Endodermal cell (in vitro differentiated cells): Measurements from ENCODE around the gene CNIH3. TPM values are rescaled to one million over a fixed set of nuclear protein-coding genes. Genes with fewer than 3 reads are reported as not detected.

Experiments used
- DNase-seq: peaks from one replicate; pipeline ENCODE4 v3.0.0-alpha.2; 2017
- H3K27ac ChIP-seq: 2 replicates; pipeline ENCODE4 v1.5.1; 2013; ENCODE audit warnings: mild to moderate bottlenecking, low read depth, low read length, moderate library complexity
- H3K27me3 ChIP-seq: 2 replicates; pipeline ENCODE4 v1.6.1; 2013; ENCODE audit warnings: mild to moderate bottlenecking, low read length, moderate library complexity; ENCODE audit not compliant: insufficient read depth, control insufficient read depth, poor library complexity, severe bottlenecking
- H3K36me3 ChIP-seq: 2 replicates; pipeline ENCODE4 v1.7.0; 2013; ENCODE audit warnings: mild to moderate bottlenecking, low read length, moderate library complexity; ENCODE audit not compliant: control insufficient read depth, insufficient read depth
- H3K4me1 ChIP-seq: one replicate; pipeline ENCODE4 v1.7.0; 2013; ENCODE audit warnings: low read length; ENCODE audit not compliant: control insufficient read depth, insufficient read depth
- H3K4me3 ChIP-seq: 2 replicates; pipeline ENCODE4 v1.5.1; 2013; ENCODE audit warnings: mild to moderate bottlenecking, low read length, moderate library complexity
- H3K9ac ChIP-seq: 2 replicates; pipeline ENCODE4 v1.6.1; 2013; ENCODE audit warnings: mild to moderate bottlenecking, low read length, moderate library complexity; ENCODE audit not compliant: poor library complexity, severe bottlenecking; ENCODE audit errors: extremely low read depth
- H3K9me3 ChIP-seq: 2 replicates; pipeline ENCODE4 v1.6.1; 2013; ENCODE audit warnings: mild to moderate bottlenecking, low read length, moderate library complexity; ENCODE audit not compliant: control insufficient read depth
- H3K27ac Mint-ChIP-seq: 2 replicates; pipeline ENCODE4 v1.8.0; 2020; ENCODE audit warnings: mixed read lengths
- H3K27me3 Mint-ChIP-seq: 2 replicates; pipeline ENCODE4 v1.8.0; 2021; ENCODE audit warnings: mild to moderate bottlenecking, mixed read lengths; ENCODE audit not compliant: insufficient read depth
- H3K36me3 Mint-ChIP-seq: 2 replicates; pipeline ENCODE4 v1.8.0; 2020; ENCODE audit warnings: low read depth, mixed read lengths
- H3K4me1 Mint-ChIP-seq: 2 replicates; pipeline ENCODE4 v1.8.0; 2020; ENCODE audit warnings: mixed read lengths
- H3K4me3 Mint-ChIP-seq: 2 replicates; pipeline ENCODE4 v1.8.0; 2020; ENCODE audit warnings: mild to moderate bottlenecking, moderate library complexity, mixed read lengths
- H3K9me3 Mint-ChIP-seq: 2 replicates; pipeline ENCODE4 v1.8.0; 2020; ENCODE audit warnings: mild to moderate bottlenecking, mixed read lengths
- WGBS, 2 experiments: methylation state at CpG; one replicate each; pipeline versions ENCODE4 v1.1.5 to v1.1.7; 2013; ENCODE audit warnings: missing lambda C conversion rate in 2 of 2, mixed read lengths in 1 of 2; ENCODE audit not compliant: insufficient coverage in 1 of 2, insufficient read length in 1 of 2; 5-methylcytosine and 5-hydroxymethylcytosine counted together
- total RNA-seq, 2 donors: library from RNA; stranded (reverse); fragmentation: NEBNext Ultra II Directional in 1 of 2; extraction: Animal tissue kit (Norgen Biotek cat#: 25700) in 1 of 2; gene quantifications; 2 replicates in 1 of 2; 3 replicates in 1 of 2; pipeline ENCODE4 v1.2.1, GENCODE V29; 2021
- TF ChIP-seq, protein P1 (sequence below): fragments of 200-600 bp; sonication (generic); conservative IDR thresholded peaks from 2 replicates; pipeline ENCODE4 v1.5.0; 2021; ENCODE audit warnings: antibody characterized with exemption, mild to moderate bottlenecking

The CNIH3 gene
- total RNA-seq, 2 donors from 2014 or later = 4.5 to 6.6 TPM

- TF ChIP-seq, protein P1, sequence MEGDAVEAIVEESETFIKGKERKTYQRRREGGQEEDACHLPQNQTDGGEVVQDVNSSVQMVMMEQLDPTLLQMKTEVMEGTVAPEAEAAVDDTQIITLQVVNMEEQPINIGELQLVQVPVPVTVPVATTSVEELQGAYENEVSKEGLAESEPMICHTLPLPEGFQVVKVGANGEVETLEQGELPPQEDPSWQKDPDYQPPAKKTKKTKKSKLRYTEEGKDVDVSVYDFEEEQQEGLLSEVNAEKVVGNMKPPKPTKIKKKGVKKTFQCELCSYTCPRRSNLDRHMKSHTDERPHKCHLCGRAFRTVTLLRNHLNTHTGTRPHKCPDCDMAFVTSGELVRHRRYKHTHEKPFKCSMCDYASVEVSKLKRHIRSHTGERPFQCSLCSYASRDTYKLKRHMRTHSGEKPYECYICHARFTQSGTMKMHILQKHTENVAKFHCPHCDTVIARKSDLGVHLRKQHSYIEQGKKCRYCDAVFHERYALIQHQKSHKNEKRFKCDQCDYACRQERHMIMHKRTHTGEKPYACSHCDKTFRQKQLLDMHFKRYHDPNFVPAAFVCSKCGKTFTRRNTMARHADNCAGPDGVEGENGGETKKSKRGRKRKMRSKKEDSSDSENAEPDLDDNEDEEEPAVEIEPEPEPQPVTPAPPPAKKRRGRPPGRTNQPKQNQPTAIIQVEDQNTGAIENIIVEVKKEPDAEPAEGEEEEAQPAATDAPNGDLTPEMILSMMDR = no peak
- H3K27me3 ChIP-seq = peaks cover 33% of the 10 kb centered on the region
- no peak for DNase-seq
Observed at GRCh38 chr1:224612246-224612645, 3.9 kb upstream of the CNIH3 start.

GRCh38 chr1:224613486-224613885, 2.6 kb upstream of the CNIH3 start:
- Histone ChIP-seq H3K36me3 (no peaks in the 10 kb centered on the region), H3K9me3 (no peaks in the 10 kb centered on the region), H3K4me1 (no peaks in the 10 kb centered on the region), H3K27ac (no peak overlapping the region), H3K9ac (no peak overlapping the region), H3K27me3 (peaks cover 45% of the 10 kb centered on the region), H3K4me3 (no peak overlapping the region)
- H3K4me3 Mint-ChIP-seq = no peak overlapping the region
- no peak for DNase-seq
- H3K4me1 Mint-ChIP-seq = peaks cover 15% of the 10 kb centered on the region
- H3K27me3 Mint-ChIP-seq = peaks cover 75% of the 10 kb centered on the region
- TF ChIP-seq, protein P1 = no peak
- 92 to 94% methylated on average over 2 to 6 of the region's 6 CpGs for WGBS, 2 experiments
- H3K27ac Mint-ChIP-seq = no peak overlapping the region
- H3K36me3 Mint-ChIP-seq = no peaks in the 10 kb centered on the region
- peaks cover 5% of the 10 kb centered on the region for H3K9me3 Mint-ChIP-seq

More at GRCh38 chr1:224612246-224612645, 3.9 kb upstream of the CNIH3 start:
- Histone ChIP-seq H3K4me3 (no peak overlapping the region), H3K9ac (no peak overlapping the region), H3K36me3 (no peaks in the 10 kb centered on the region), H3K27ac (no peak overlapping the region), H3K9me3 (no peaks in the 10 kb centered on the region), H3K4me1 (no peaks in the 10 kb centered on the region)
- Mint-ChIP-seq H3K9me3 (peaks cover 5% of the 10 kb centered on the region), H3K27ac (no peak overlapping the region), H3K4me3 (no peak overlapping the region), H3K36me3 (no peaks in the 10 kb centered on the region), H3K4me1 (peaks cover 6% of the 10 kb centered on the region), H3K27me3 (peaks cover 62% of the 10 kb centered on the region)
- WGBS, 2 experiments = 98% methylated on average over 1 of the region's 1 CpG; no CpG with 5 or more reads in 1 of the 2 experiments

DNA sequence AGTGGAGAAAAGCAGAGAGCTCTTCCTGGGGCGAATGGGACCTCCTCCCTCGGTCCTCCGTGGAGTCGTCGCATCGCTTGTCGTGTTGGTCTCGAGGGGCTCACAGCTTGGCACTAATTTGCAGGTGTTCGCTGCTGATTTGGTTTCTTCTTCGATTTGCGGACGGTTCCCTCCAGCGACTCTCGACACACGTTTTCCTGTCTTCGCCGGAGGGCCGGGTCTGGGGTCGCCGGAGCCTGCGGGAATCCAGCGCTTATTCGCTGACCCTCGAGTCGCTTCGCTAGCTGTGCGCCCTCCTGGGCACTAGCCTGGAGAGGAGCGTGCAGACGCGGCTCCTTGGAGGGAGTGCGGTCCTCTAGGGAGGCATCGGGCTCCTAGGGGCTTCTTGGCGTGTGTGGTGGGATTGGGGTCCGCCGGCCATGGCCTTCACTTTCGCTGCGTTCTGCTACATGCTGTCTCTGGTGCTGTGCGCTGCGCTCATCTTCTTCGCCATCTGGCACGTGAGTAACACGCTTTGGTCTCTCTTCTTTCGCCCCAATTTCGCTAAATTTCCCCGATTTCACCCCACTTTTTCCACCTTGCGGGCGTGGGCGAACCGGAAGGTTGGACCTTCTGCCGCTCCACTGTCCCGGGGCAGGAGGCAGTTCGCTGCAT, 766 bp downstream of the CNIH3 start:
- Histone ChIP-seq H3K27me3 (peaks cover 64% of the 10 kb centered on the region), H3K9me3 (peaks cover 9% of the 10 kb centered on the region), H3K4me1 (no peaks in the 10 kb centered on the region), H3K9ac (no peak overlapping the region), H3K36me3 (no peaks in the 10 kb centered on the region), H3K4me3 (peak overlapping the region; percentile 79), H3K27ac (no peak overlapping the region)
- Mint-ChIP-seq H3K4me3 (peak overlapping the region; percentile 66), H3K4me1 (peaks cover 20% of the 10 kb centered on the region), H3K27ac (no peak overlapping the region), H3K27me3 (peaks cover 84% of the 10 kb centered on the region), H3K9me3 (peaks cover 7% of the 10 kb centered on the region), H3K36me3 (peaks cover 7% of the 10 kb centered on the region)
- peak; percentile 73 for DNase-seq
- whole genome bisulfite sequencing, 2 experiments = 2% methylated on average over 29 to 52 of the region's 52 CpGs
- TF ChIP-seq, protein P1 = no peak
